Measurements from ENCODE around the gene LTBP2.
A peak's percentile ranks its signal among the peaks of the same experiment; 100 is the strongest.

Gene LTBP2

GRCh38 chr14:74591394-74591793 is 20.6 kb downstream of the LTBP2 start:
- no peak for DNase-seq (ENCODE audit: low read depth in 2 of 2)

- no peak for DNase-seq (ENCODE audit: low read depth in 2 of 2)
Measured at GRCh38 chr14:74589291-74589879, 22.7 kb downstream of the LTBP2 start.

- no peak for DNase-seq (ENCODE audit: low read depth in 2 of 2)
Measured at GRCh38 chr14:74587363-74587707, 24.7 kb downstream of the LTBP2 start.

- DNase-seq (ENCODE audit: low read depth in 2 of 2) = no peak
Measured at GRCh38 chr14:74586681-74587362, 25.2 kb downstream of the LTBP2 start.

GRCh38 chr14:74585406-74586335 is 26.4 kb downstream of the LTBP2 start:
- no peak for DNase-seq (ENCODE audit: low read depth in 2 of 2)

GRCh38 chr14:74584951-74585350 is 27.1 kb downstream of the LTBP2 start:
- no peak for DNase-seq (ENCODE audit: low read depth in 2 of 2)

GRCh38 chr14:74583689-74584434 is 28.2 kb downstream of the LTBP2 start:
- DNase-seq (ENCODE audit: low read depth in 2 of 2) = peak in 1 of 2 donors; percentile 6

- DNase-seq (ENCODE audit: low read depth in 2 of 2) = no peak
Measured at GRCh38 chr14:74582910-74583581, 29.0 kb downstream of the LTBP2 start.

GRCh38 chr14:74580275-74580672 is 31.8 kb downstream of the LTBP2 start:
- DNase-seq (ENCODE audit: low read depth in 2 of 2) = no peak

- peak; percentile 16 to 41 for DNase-seq (ENCODE audit: low read depth in 2 of 2)
Measured at GRCh38 chr14:74579447-74580274, 32.4 kb downstream of the LTBP2 start.

GRCh38 chr14:74578479-74578878 is 33.6 kb downstream of the LTBP2 start:
- DNase-seq (ENCODE audit: low read depth in 2 of 2) = no peak

GRCh38 chr14:74577948-74578275 is 34.1 kb downstream of the LTBP2 start:
- DNase-seq (ENCODE audit: low read depth in 2 of 2) = no peak

GRCh38 chr14:74577247-74577947 is 34.6 kb downstream of the LTBP2 start:
- no peak for DNase-seq (ENCODE audit: low read depth in 2 of 2)

GRCh38 chr14:74575936-74576335 is 36.1 kb downstream of the LTBP2 start:
- DNase-seq (ENCODE audit: low read depth in 2 of 2) = no peak

GRCh38 chr14:74575507-74575906 is 36.5 kb downstream of the LTBP2 start:
- DNase-seq (ENCODE audit: low read depth in 2 of 2) = no peak

- no peak for DNase-seq (ENCODE audit: low read depth in 2 of 2)
Measured at GRCh38 chr14:74574706-74575105, 37.3 kb downstream of the LTBP2 start.

GRCh38 chr14:74574090-74574433 is 38.0 kb downstream of the LTBP2 start:
- DNase-seq (ENCODE audit: low read depth in 2 of 2) = no peak

GRCh38 chr14:74573421-74574089 is 38.5 kb downstream of the LTBP2 start:
- DNase-seq (ENCODE audit: low read depth in 2 of 2) = no peak

- no peak for DNase-seq (ENCODE audit: low read depth in 2 of 2)
Measured at GRCh38 chr14:74572726-74573301, 39.2 kb downstream of the LTBP2 start.
